ENCODE data around the gene NPFFR2.

Gene NPFFR2

DNA sequence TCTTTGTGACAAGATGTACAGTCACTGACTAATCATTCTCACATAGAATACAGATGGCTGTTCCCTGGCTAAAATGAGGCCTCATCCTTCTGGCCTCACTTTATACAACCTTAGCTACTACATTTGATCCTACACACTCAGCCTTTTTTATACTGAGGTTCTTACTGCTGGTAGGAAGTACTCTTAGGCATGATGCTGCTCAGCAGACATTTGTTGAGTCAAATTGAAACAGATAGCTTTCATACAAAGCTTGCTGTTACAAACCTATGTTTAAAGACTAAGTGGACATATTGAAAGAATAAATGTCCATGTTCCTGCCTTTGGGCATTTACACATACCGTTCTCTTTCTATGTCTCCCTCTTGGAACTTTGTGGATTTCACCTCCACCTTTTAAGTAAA lies 154.9 kb downstream of the NPFFR2 start:
- no peak overlapping the region for H3K4me3 ChIP-seq (ENCODE audit: low read depth, low read length)
- TF ChIP-seq, protein P1, sequence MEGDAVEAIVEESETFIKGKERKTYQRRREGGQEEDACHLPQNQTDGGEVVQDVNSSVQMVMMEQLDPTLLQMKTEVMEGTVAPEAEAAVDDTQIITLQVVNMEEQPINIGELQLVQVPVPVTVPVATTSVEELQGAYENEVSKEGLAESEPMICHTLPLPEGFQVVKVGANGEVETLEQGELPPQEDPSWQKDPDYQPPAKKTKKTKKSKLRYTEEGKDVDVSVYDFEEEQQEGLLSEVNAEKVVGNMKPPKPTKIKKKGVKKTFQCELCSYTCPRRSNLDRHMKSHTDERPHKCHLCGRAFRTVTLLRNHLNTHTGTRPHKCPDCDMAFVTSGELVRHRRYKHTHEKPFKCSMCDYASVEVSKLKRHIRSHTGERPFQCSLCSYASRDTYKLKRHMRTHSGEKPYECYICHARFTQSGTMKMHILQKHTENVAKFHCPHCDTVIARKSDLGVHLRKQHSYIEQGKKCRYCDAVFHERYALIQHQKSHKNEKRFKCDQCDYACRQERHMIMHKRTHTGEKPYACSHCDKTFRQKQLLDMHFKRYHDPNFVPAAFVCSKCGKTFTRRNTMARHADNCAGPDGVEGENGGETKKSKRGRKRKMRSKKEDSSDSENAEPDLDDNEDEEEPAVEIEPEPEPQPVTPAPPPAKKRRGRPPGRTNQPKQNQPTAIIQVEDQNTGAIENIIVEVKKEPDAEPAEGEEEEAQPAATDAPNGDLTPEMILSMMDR (IDR thresholded peaks at IDR 0.05; ENCODE audit: borderline replicate concordance, insufficient read depth, low read depth, low read length), result no peak

DNA sequence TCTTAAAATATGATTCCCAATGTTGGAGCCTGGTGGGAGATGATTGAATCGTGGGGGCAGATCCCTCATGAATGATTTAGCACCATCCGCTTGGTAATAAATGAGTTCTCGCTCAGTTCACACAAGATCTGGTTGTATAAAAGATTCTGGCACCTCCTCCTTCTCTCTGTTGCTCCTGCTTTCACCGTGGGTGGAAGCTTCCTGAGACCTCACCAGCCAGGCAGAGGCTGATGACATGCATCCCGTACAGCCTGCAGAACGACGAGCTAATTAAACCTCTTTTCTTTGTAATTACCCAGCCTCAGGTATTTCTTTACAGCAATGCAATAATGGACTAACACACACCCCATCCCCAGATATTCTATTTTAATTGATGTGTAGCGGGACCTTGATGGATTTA lies 162.2 kb downstream of the NPFFR2 start:
- H3K4me3 ChIP-seq (ENCODE audit: low read depth, low read length), result no peak overlapping the region
- TF ChIP-seq, protein P1 (IDR thresholded peaks at IDR 0.05; ENCODE audit: borderline replicate concordance, insufficient read depth, low read depth, low read length), result no peak

DNA sequence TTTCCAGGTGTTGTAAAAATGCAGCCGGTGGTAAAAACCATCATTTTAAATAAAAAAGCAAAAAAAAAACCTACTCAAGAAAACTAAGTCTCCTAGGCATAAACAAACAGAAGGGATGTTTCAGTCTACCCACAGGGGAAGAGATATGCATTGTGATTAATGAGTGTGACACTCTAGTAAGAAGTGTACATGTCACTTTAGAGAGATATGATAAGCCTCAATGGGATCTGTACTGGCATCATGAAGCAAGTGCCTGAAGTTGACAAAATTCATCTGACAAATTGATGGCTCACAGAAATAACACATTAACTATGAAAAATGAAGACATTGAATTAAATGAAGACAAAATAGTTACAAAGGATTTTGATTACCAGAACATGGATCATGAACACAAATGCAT lies 162.7 kb downstream of the NPFFR2 start:
- no peak overlapping the region for H3K4me3 ChIP-seq (ENCODE audit: low read depth, low read length)
- TF ChIP-seq, protein P1 (IDR thresholded peaks at IDR 0.05; ENCODE audit: borderline replicate concordance, insufficient read depth, low read depth, low read length), result no peak

All from GM12875 (cell line).